GM12878 (cell line): ENCODE measurements around the gene CDYL. TPM values are rescaled to one million over a fixed set of nuclear protein-coding genes. Genes with fewer than 3 reads are reported as not detected.

Experiments used
- BRCA1 ChIP-seq: IDR thresholded peaks from 2 replicates; pipeline ENCODE4 v1.6.1; 2011; ENCODE audit warnings: low read depth, low read length, improper control_type of control experiment
- CEBPB ChIP-seq, 2 experiments: fragments of 150-350 bp in 1 of 2; IDR thresholded peaks; 2 replicates each; pipeline ENCODE4 v1.6.1; 2012 to 2014; ENCODE audit warnings: low read depth in 2 of 2, low read length in 2 of 2, borderline replicate concordance in 1 of 2, inconsistent platforms in 1 of 2
- E2F8 ChIP-seq: fragments of 450-650 bp; IDR thresholded peaks from 2 replicates; pipeline ENCODE4 v1.6.1; 2018; ENCODE audit warnings: mild to moderate bottlenecking, low read depth, moderate library complexity; ENCODE audit not compliant: partially characterized antibody
- EP300 ChIP-seq, 2 experiments: fragments of 150-350 bp in 1 of 2; IDR thresholded peaks; 2 replicates each; pipeline ENCODE4 v1.6.1; 2011 to 2012; ENCODE audit warnings: low read depth in 2 of 2, low read length in 2 of 2, borderline replicate concordance in 1 of 2, improper control_type of control experiment in 1 of 2, inconsistent platforms in 1 of 2; ENCODE audit not compliant: control insufficient read depth in 1 of 2
- FOXM1 ChIP-seq: IDR thresholded peaks from 2 replicates; pipeline ENCODE4 v1.6.1; 2012; ENCODE audit warnings: low read depth, mild to moderate bottlenecking, inconsistent platforms, low read length, moderate library complexity
- IRF4 ChIP-seq: IDR thresholded peaks from 2 replicates; pipeline ENCODE4 v1.6.1; 2011; ENCODE audit warnings: low read depth, low read length
- MEF2A ChIP-seq: IDR thresholded peaks from 2 replicates; pipeline ENCODE4 v1.6.1; 2011; ENCODE audit warnings: low read depth, mild to moderate bottlenecking, low read length, moderate library complexity; ENCODE audit not compliant: insufficient read depth
- MTA2 ChIP-seq: fragments of 450-650 bp; IDR thresholded peaks from 2 replicates; pipeline ENCODE4 v1.6.1; 2016; ENCODE audit warnings: low read depth, mild to moderate bottlenecking, moderate library complexity
- MTA3 ChIP-seq: IDR thresholded peaks from 2 replicates; pipeline ENCODE4 v1.6.1; 2012; ENCODE audit warnings: low read length, inconsistent platforms, borderline replicate concordance
- NBN ChIP-seq: fragments of 450-650 bp; IDR thresholded peaks from 2 replicates; pipeline ENCODE4 v1.6.1; 2016
- NR2F1 ChIP-seq: fragments of 450-650 bp; conservative IDR thresholded peaks from 2 replicates; pipeline ENCODE4 v1.6.1; 2017; ENCODE audit warnings: mild to moderate bottlenecking
- RUNX3 ChIP-seq: IDR thresholded peaks from 2 replicates; pipeline ENCODE4 v1.6.1; 2012; ENCODE audit warnings: low read length, inconsistent platforms
- SKIL ChIP-seq: fragments of 450-650 bp; IDR thresholded peaks from 2 replicates; pipeline ENCODE4 v1.6.1; 2017; ENCODE audit warnings: mild to moderate bottlenecking, low read depth, inconsistent platforms; ENCODE audit not compliant: poor library complexity, severe bottlenecking
- TBL1XR1 ChIP-seq: IDR thresholded peaks from 2 replicates; pipeline ENCODE4 v1.6.1; 2012; ENCODE audit warnings: low read depth, low read length, improper control_type of control experiment
- ZNF24 ChIP-seq: fragments of 450-650 bp; IDR thresholded peaks from 2 replicates; pipeline ENCODE4 v1.6.1; 2017; ENCODE audit warnings: antibody characterized with exemption, mild to moderate bottlenecking
- ZNF384 ChIP-seq: IDR thresholded peaks from 2 replicates; pipeline ENCODE4 v1.6.1; 2012; ENCODE audit warnings: low read depth, mild to moderate bottlenecking, low read length, improper control_type of control experiment, borderline replicate concordance
- polyA plus RNA-seq, 11 experiments: library from polyadenylated mRNA; depleted of rRNA in 4 of 11; unstranded in 6 of 11; stranded (reverse) in 5 of 11; fragments of >200 nt; fragmentation: Nextera tagmentation in 4 of 11; fragmentation: Illumina TruSeq in 1 of 11; extraction: Ambion mirVana in 4 of 11; extraction: Trizol in 1 of 11; gene quantifications; 1 replicate in 1 of 11; 2 replicates in 10 of 11; pipeline versions ENCODE4 v1.2.1 to v1.2.3, GENCODE V29; 2011 to 2016; ENCODE audit warnings: inconsistent platforms in 2 of 11, missing spikeins in 2 of 11, low read depth in 1 of 11
- total RNA-seq, 4 experiments: library from RNA; depleted of rRNA in 3 of 4; stranded (reverse); fragments of >200 nt in 3 of 4; fragmentation: Illumina TruSeq in 1 of 4; extraction: Trizol in 1 of 4; gene quantifications; 2 replicates each; pipeline versions ENCODE4 v1.2.1 to v1.2.3, GENCODE V29; 2013 to 2021
- TF ChIP-seq, protein P1 (sequence below): IDR thresholded peaks from 2 replicates; pipeline ENCODE4 v1.6.1; 2012; ENCODE audit warnings: low read length, inconsistent platforms
- TF ChIP-seq, protein P2 (sequence below): fragments of 450-650 bp; IDR thresholded peaks from 2 replicates; pipeline ENCODE4 v1.6.1; 2017; ENCODE audit warnings: borderline replicate concordance
- TF ChIP-seq, protein P3 (sequence below): fragments of 450-650 bp; IDR thresholded peaks from 2 replicates; pipeline ENCODE4 v1.6.1; 2017; ENCODE audit warnings: low read depth, mild to moderate bottlenecking, moderate library complexity

Gene CDYL
- total and polyA plus RNA-seq, 10 of the 15 experiments (the other 5 are each of a cell fraction or from before 2014, with no cell fraction given) = 9.3 to 61.2 (median 28.5) TPM

DNA sequence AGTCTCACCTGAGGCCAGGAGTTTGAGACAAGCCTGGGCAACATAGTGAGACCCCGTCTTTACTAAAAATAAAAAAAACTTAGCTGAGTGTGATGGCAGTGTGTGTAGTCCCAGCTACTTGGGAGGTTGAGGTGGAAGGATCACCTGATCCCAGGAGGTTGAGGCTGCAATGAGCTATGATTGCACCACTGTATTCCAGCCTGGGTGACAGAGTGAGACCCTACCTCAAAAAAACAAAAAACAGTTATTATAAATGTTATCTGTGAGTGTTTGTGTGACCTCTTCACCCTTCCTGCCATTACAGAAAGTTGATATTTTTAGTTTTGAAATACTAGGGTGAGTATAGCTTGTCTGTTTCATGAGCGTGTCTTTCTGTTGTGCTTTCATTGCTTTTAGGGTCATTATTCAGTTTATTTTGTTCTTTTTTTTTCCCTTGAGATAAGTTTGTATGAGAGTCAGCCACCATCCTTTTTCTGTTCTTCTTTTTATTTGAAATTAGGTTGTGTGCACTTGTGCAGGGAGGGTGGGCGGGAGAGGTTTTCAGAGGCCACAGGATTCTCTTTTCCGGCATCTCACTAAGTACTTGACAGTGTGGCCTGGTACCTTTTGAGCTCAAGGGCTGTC, 26.2 kb downstream of the CDYL start (continued):
- TF ChIP-seq, protein P1, sequence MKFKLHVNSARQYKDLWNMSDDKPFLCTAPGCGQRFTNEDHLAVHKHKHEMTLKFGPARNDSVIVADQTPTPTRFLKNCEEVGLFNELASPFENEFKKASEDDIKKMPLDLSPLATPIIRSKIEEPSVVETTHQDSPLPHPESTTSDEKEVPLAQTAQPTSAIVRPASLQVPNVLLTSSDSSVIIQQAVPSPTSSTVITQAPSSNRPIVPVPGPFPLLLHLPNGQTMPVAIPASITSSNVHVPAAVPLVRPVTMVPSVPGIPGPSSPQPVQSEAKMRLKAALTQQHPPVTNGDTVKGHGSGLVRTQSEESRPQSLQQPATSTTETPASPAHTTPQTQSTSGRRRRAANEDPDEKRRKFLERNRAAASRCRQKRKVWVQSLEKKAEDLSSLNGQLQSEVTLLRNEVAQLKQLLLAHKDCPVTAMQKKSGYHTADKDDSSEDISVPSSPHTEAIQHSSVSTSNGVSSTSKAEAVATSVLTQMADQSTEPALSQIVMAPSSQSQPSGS = peak; percentile 61
- TF ChIP-seq, protein P2, sequence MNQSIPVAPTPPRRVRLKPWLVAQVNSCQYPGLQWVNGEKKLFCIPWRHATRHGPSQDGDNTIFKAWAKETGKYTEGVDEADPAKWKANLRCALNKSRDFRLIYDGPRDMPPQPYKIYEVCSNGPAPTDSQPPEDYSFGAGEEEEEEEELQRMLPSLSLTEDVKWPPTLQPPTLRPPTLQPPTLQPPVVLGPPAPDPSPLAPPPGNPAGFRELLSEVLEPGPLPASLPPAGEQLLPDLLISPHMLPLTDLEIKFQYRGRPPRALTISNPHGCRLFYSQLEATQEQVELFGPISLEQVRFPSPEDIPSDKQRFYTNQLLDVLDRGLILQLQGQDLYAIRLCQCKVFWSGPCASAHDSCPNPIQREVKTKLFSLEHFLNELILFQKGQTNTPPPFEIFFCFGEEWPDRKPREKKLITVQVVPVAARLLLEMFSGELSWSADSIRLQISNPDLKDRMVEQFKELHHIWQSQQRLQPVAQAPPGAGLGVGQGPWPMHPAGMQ = no peak
- TF ChIP-seq CEBPB (IDR thresholded peaks at IDR 0.05; ENCODE audit: borderline replicate concordance in 1 of 2, low read depth in 2 of 2, low read length in 2 of 2) = 0 out of 4 replicates have a peak, but pooled peaks of 1 of the 2 experiments have one; percentile 26
- TF ChIP-seq NBN = 0 out of 2 replicates have a peak, but pooled peaks have one; percentile 53
- peak; percentile 3; the same call in 1 of the 2 replicates for TF ChIP-seq FOXM1
- peak; percentile 54 for TF ChIP-seq RUNX3
- TF ChIP-seq, protein P3, sequence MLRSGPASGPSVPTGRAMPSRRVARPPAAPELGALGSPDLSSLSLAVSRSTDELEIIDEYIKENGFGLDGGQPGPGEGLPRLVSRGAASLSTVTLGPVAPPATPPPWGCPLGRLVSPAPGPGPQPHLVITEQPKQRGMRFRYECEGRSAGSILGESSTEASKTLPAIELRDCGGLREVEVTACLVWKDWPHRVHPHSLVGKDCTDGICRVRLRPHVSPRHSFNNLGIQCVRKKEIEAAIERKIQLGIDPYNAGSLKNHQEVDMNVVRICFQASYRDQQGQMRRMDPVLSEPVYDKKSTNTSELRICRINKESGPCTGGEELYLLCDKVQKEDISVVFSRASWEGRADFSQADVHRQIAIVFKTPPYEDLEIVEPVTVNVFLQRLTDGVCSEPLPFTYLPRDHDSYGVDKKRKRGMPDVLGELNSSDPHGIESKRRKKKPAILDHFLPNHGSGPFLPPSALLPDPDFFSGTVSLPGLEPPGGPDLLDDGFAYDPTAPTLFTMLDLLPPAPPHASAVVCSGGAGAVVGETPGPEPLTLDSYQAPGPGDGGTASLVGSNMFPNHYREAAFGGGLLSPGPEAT = peak; percentile 39; the same call in 1 of the 2 replicates
- peak; percentile 56; the same call in 1 of the 2 replicates for TF ChIP-seq MTA2
- TF ChIP-seq MEF2A = peak; percentile 82
- peak; percentile 87; the same call in 1 of the 2 replicates for TF ChIP-seq TBL1XR1
- TF ChIP-seq SKIL = peak; percentile 79
- TF ChIP-seq MTA3 = 0 out of 2 replicates have a peak, but pooled peaks have one; percentile 3
- no peak for TF ChIP-seq BRCA1
- peak; percentile 91 for TF ChIP-seq NR2F1
- TF ChIP-seq ZNF384 = peak; percentile 81; the same call in 1 of the 2 replicates
- TF ChIP-seq E2F8 = no peak
- no peak for TF ChIP-seq ZNF24
- no peak; the same call in 1 of the 2 replicates for TF ChIP-seq IRF4
- peak; percentile 33 to 36; a peak in 1 of 4 replicates for TF ChIP-seq EP300 (IDR thresholded peaks at IDR 0.05; ENCODE audit: borderline replicate concordance in 1 of 2, control insufficient read depth in 1 of 2, low read depth in 2 of 2, low read length in 2 of 2)
